HG03457 (cell line): ENCODE results near the gene TFB2M.

ENCODE experiments used
- ATAC-seq: cut with Tn5 transposase; IDR thresholded peaks from one replicate; pipeline ENCODE4 v1.9.1; 2021; ENCODE audit warnings: moderate number of reproducible peaks; ENCODE audit not compliant: unreplicated experiment

Gene TFB2M

DNA sequence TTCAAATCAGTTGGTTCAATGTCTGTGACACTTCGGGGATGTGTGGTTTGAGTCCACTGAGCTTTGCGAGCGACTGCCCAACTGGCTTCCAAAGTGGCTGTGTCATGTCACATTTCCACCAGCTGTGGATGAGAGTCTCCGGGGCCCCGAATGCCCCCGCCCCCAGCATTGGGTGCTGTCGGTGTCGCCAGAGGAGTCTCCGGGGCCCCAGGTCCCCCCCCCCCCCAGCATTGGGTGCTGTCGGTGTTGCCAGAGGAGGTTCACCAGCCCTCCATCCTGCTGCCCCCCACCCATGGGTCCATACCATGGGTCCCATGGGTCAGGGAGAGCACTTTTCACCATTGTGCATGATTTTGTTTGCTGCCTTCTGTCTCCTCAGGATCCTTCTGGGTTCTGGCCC lies 49.9 kb downstream of the TFB2M start:
- no peak for ATAC-seq

GRCh38 chr1:246515390-246516005 lies 50.6 kb downstream of the TFB2M start:
- no peak for ATAC-seq

DNA sequence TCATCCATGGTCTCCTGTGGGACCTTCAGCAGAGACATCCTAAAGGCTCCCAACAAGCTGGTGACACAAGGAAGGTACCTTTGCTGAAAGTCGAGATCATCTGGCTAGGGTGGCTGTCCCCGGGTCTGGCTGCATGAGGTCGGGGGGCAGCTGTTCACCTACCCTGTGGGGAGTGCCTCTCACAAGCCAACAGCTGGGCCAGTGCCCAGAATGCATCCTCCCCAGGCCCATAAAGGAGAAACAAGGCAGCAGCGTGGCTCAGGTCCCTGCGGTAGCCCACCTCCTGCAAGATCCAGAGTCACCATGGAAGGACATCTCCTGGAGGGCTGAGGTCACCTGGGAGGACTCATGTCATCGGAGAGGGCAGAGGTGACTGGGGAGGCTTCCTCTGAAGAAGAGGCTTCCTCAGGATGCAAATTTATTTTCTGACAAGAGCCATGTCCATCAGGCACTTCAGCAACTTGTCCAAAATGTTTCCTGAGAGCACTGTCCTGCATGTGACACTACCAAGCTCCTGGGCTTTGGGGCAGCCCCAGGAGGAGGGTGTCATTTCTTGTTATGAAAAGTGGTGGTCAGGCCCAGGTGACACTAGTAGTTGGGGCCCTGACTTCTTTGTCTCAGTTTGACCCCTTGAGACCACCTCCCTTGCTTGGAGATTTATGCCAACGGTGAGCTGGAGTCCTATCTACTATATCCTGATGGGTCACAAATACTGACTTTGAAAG lies 52.3 kb downstream of the TFB2M start:
- no peak for ATAC-seq

DNA sequence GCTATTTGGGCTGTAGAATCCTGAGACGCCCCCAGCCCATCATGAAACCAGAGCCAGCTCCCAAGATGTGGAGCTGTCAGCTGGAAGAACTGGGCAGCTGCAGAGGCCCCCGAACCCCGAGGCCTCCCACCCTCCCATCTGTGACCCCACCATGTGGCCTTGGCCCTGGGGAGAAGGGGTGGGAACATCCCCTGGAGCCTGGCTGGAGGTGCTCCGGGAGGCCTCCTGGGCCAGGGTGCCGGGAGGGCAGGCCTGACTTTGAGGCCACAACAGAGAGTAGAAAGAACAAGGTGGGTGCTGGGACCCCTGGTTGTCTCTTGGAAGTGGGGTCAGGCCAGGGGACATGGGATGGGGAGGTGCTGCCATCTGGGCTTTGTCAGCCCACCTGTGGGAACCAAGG lies 53.0 kb downstream of the TFB2M start:
- no peak for ATAC-seq

DNA sequence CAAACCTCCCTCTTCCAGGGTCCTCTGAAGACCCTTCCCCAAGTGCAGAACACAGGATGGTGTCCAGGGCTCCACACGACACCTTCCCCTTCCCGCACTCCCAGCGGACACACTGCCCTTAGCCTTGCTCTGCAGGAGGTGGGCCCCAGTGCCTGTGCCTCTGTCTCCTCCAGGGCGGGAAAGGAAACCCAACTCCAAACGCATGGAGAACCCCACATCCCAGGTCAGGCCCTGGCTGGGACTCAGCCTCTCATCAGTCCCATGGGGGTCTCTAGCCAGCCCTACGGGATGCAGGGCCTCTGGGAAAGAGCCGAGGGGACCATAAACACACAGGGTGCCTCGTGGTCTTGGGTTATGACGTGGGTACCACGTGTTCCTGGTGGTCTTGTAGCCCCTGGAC lies 53.4 kb downstream of the TFB2M start:
- ATAC-seq = no peak

DNA sequence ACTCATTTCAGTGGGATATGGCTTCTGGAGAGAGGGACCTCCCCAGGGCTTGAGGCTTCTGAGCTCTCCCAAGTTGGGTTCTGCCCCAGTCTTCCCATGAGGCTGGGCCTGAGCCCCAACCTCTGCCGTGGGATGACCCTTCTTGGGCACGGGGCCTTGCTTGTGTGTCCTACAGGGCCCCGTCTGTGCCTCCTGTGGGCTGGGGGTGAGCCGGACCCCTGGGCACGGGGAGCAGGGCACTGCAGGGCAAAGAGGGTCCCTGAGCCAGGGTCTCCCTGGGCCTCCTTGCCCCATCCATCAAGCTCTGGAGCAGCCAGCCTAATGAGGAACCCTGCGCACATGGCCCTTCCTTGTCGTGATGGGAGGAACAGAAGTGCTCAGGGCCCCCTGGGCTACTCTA lies 53.8 kb downstream of the TFB2M start:
- ATAC-seq = no peak

DNA sequence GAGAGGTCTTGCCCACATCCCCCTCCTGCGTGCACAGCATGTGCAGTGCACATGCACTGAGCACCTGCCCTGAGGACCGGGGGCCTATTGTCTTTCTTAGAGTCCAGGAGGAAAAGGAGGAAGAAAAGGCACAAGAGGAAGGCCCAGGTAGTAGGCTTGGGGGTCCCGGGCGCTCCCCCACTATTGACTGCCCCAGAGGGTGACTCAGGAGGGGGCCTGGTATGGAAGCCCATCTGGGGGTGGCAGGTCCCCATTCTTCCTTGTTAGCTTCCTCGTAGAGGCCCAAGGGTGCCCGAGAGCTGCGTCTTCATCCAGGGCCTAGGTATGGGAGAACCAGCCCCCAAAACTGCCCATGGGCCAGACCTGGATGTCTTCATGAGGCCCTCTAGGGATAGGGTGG lies 54.9 kb downstream of the TFB2M start:
- no peak for ATAC-seq

DNA sequence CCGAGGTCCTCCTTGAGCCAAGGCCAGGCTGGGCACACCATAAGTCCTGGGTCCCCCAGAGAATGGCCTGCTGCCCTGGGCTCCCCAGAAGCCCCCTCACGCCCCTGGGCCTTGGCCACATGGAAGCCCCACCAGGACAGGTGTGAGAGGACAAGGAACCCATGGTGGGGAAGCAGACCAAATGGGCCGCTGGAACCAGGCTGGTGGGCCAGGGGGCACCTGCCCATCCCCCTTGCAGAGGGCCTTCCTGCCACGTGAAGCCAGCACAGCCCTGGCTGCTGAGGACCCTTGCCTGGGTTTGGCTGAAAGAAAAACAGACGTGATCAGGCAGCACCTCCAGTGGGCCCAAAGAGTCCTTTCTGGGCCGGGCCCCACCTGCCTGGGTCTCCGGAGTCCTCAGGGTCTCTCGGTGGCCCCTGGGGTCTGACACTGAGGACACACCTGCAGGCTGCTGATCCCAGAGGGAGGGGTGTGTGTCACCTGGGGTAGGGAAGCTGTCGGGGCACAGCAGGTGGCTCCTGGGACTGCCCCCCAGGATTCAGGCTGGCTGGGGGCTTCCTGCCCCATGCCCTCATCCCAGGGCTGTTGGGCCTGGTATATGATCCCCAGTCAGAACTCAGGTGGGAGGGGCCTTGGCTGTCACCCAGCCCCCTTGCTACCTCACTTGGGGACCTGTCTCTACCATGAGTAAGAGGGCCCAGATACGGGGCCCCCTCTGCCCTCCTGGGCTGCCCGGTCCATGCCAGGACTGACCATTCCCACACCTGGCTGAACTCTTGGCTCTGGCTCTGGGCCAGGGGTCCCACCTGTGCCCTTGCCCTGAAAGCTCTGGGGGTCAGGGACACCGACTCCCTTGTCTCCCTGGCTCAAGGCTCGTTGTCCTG lies 55.7 kb downstream of the TFB2M start:
- no peak for ATAC-seq

DNA sequence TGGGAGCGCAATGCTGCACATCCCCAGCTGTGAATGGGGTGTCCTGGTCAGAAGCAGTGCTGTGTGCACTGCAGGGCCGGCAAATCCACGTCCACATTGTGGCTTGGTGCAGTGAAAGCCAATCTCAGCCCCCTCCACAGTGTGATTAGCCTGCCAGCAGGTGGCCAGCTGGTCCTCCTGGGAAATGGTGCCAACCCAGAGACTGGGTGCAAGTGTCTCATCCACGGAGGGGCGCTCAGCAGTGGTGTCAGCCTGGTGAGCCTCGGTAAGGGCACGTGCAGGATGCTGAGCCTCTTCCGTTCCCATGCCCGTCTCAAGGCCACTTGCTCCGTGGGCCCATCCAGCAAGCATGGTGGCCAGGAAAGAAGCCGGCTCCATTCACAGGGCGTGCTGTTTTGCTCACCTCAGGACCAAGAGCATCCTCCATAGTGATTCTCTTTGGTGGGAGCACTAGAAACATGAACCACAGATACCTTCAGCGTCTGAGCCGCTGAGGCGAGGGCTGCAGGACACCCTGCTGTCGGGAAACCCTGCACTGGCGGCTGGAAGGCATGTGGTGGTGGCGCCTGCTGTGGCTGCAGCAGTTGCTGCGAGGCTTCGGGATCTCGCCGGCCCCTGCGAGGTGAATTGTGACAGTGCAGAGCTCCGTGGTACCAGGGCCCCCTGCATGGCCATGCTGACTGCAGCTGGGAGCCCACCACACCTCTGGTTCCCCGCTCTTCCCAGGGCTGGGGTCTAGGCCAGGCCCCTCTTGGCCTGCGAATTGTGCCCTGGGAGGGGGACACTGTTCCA lies 57.0 kb downstream of the TFB2M start:
- ATAC-seq = no peak

- ATAC-seq = peak; percentile 75
These were observed 59.2 kb downstream of the TFB2M start, which contains the start of gene SMYD3 for GRCh38 chr1:246506674-246507481. Gene SMYD3 (minus strand): TSS chr1:246507279.

DNA sequence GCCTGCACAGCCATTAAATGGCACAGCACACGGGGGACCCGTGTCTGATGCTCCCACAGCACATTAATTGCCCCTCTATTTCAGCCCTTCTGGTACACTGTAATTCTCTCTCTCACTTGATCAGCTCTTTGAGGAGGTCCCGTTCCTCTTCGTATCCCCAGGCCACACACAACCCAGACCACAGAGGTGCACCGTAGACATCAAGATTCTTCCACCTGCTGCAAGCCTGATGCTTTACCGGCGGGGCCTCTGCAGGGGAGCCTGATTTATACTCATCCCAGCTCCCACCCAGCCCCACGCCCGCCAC lies 59.7 kb downstream of the TFB2M start:
- no peak for ATAC-seq

DNA sequence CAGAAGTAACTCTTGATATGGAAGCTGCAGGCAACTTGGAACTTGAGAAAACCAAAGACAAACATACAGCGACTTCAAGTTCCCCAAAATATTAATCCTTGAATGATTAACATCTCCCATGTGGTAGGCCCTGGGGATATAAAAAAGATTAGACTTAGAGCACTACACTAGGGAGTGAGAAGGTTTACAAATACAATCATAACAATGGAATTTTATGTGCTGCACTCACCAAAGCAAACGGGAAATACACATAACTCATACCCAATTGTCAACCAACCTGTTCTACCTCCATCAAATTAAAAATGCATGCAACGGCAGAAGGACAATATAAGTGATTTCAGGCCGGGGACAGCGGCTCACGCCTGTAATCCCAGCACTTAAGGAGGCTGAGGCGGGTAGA lies 62.7 kb downstream of the TFB2M start:
- no peak for ATAC-seq

GRCh38 chr1:246497331-246497915 lies 68.6 kb downstream of the TFB2M start:
- ATAC-seq = no peak

- ATAC-seq = no peak
These were observed 73.3 kb downstream of the TFB2M start for GRCh38 chr1:246492611-246493245.

GRCh38 chr1:246491551-246492053 lies 74.5 kb downstream of the TFB2M start:
- ATAC-seq = no peak
